NCI-H82 treated with DMSO at 0.1 percent for 48 hours (cell line): Measurements from ENCODE around the gene ETV3L.
"Not testable (repeated sequence)": the region's sequence is repeated elsewhere in the genome, so short reads cannot be mapped to it uniquely, and the experiment has no call there.

ENCODE experiments used
- DNase-seq: peaks from one replicate; lab custom pipeline; 2025; ENCODE audit not compliant: unreplicated experiment; lab: John Stamatoyannopoulos, UW

The ETV3L gene

DNA sequence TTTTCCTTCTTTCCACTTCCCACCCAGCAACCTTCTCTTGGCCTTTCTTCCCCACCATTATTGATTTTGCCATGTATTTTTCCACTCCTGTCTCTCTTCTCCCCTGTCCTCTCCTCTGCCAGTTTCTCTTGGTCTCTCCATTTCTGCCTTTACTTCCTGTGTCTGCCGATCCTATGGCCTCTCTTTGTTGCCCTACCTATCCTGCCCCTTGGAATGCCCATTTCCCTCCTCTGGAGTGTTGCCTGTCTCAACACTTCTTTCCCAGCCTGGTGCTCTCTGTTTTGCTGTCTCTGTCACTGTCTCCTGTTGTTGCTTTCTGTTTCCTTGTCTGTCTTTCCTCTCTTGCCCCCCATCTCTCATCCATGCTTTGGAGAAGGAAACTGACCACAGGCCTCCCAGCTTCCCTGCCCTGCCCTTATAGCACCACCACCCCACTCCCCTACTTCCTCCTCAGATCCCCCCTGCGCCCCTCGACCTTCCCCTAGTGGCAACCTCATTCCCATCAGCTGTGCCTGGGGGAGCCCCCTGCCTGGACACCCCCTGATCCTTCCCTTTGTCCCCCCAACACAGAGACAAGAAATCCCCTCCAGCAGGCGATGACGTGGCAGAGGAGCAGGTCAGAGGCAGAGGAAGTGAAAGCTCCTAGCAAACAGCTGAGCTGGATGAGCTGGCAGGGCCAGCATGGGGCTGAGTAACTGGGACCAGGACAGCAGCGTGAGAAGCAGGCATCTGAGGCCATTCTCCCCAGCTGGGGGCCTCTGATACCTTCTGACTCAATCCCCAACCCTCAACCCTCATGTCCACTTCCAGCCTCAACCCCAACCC is 6.6 kb upstream of the ETV3L start:
- no peak for DNase-seq

DNA sequence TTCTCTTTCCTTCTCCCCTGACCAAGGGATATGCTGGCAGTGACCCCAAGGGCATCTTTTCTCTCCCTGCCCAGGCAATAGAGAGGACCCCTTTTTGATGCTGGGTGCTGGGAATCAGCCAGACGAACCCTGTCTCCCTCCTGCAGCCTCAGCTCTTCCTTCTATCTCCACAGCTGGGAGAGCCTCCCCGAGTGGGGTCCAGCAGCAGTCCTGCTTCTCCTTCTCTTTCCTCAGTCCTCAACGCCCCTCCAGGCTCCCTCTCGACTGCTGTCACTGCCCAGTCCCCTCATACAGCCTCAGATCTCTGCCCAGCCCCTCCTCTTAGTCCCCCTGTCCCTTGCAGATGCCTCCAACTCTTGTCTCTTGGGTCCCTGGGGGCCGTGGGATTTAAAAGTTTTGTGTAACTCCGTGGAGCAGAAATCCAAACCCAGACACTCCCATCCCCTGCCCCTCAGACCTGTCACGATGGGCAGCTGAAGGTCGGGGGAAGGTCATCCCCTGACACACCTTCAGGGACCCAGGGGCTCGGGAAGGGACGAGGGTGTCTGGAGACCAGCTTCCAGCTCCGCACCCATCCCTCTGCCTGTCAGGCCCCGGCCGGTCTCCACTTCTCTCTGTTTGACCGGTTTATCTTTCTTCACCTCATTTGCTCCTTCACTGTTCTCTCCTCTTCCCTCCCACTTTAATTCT is 5.8 kb upstream of the ETV3L start:
- peak; percentile 32 for DNase-seq

DNA sequence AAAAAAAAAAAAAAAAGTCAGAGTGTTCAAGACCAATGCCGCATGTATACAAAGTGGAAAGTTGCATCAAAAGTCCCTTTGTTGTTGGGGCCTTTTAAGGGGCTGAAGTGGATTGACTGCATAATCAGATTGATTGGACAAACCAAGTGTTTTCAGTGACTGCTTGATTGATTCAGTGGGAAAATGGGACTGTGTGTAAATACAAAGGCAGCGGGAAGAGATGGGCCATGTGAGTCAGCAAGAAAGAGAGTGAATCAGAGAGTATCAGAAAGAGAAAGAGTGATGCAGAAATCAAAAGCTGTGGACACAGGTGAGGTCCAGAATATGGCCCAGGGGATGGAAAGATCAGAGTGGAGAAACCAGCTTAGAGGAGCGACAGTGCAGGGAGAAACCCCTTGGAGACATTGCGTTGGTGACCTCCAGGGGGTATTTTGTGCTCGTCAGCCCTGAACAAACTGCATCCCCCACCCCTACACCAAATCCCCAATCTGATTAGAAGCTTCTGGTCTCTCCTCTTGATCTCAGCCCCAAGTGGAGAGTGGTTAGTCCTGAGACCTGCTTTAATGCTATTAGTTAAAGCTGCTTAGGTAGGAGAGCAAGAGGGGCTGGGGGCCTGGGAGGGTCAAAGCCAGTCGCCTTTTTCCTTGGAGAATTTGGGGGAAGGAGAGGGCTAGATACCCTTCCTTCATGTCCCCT is 5.1 kb upstream of the ETV3L start:
- DNase-seq: peak; percentile 100

DNA sequence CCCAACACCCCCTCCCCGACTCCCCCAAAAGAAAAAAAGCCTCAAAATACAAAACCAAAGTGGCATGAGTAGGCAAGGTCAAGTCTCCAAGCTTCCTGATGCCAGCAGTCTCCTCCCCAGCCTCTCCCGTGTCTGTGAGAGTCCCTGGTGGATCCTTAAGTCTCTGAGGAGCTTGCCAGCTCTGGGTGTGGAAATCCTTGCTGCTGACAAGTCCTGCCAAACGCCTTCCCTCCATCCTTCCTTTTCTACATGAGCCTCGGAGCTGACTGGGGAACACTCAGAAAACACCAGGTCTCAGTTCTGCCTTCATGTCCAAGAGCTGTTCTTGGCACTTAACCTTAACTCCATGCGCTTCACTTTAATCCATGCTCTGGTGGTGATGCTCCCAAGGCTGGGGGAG is 3.7 kb upstream of the ETV3L start:
- DNase-seq: no peak

DNA sequence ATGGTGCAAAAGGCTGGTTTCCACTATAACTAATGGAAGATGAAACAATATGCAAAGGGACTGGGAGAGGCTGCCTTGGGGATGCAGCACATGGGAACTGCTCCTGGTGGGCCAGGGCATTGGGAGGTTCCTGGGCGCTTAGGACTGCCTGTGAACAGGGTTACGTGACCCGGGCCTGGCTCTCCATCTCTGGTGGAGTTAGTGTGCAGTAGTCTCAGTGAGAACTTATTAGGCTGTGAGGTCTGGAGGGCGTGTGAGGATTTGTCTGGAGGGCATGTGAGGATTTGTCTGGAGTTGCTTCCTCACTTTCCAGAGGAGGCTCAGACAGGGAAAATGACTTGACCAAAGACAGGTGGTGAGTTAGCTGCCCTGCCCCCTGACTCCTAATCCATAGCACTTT is 1.5 kb upstream of the ETV3L start:
- DNase-seq: peak; percentile 60

DNA sequence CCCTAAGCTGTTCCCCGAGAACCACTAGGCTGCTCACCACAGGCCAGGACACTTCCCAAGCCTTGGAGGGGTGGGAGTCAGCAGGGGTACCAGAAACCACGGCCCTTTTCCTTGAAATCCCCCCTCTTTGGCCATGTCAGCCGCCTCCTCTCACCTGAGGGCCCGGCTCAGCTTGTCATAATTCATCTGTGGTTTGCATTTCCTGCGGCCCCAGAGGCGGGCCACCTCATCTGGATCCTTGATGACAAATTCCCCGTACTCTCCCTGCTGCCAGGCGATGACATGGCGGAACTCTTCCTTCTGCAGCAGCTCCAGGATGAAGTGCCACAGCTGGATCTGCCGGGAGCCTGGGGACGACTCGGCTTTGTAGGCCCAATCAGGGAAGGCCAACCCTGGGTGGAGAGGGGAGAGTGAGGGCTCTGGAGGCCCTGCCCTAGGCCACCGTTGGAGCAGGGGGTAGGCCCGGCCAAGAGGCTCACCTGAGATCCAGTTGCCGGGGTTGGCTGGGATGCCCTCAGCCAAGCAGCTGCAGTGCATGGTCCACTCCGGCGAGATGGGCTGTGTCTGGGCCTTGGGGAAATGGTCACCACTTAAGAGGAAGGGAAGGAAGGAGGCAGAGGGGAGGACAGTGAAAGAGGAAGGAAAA is 498 bp downstream of the ETV3L start:
- DNase-seq: not testable (repeated sequence)

DNA sequence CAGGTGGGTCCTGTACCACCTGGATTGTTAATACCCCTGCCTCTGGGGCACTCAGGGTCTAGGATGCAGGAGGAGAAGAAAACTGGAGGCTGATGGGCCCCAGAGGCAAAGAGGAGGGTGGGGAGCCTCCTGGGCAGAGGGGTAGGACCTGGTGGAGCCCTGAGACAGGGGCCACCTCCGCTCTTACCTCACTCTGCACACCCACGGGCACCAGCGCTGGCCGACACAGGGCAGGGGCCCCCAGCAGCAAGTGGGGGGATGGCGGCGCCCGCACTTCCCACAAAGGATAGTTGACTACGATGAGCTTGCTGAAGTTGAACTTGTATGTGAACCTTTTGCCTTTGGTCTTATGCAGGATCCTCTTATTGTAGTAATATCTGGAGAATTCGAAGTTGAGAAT is 1.1 kb downstream of the ETV3L start:
- DNase-seq: no peak

DNA sequence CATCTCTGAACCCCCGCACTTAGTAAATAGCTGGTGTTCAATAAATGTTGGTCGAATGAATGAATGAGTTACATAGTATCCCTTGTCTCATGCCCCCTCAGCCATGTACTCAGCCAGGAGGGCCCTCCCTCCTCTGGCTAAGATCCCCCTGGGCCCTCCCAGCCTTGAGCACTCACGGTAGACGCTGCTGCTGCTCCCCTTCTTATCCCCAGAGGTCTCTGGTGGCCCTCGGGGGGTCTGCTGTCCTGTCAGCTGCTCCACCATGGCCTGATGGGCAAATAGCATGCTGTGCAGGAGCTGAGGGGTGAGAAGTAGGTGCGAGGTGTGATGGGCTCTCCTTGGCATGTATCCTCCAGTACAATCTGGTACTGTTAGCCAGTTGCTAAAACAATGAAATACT is 1.9 kb downstream of the ETV3L start:
- DNase-seq: no peak

DNA sequence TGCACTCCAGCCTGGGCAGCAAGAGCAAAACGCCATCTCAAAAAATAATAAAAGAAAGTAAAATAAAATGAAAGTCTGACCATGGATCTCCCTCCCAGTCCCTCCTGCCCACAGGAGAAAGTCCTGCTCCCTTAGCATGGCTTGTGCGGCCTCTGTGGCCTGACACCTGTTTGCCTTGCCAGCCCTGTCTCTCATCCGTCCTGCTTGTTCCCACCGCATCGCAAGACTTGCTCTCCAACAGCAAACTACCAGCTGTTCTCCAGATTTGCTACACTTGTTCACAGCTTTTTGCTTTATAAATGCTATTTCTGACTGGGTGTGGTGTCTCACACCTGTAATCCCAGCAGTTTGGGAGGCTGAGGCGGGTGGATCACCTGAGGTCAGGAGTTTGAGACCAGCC is 2.7 kb downstream of the ETV3L start:
- DNase-seq: no peak

DNA sequence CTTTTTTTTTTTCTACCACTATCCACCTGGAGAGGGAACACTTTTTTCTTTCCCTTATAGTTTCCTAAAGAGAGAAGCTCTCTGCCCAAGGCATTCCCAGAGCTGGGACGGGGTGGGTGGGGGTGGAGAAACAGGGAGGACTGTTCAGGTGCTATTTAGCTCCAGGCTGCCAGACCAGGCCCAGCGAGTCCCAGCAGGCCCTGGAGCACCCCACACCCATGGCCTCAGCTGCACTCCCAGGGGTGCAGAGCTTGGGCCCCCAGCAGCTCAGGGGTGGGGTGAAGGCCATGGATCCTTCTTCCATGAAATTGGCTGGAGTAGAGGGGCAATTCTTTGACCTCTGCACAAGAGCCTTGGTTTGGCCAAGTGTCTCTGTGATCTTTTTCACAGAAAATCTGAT is 4.1 kb downstream of the ETV3L start:
- DNase-seq: no peak

DNA sequence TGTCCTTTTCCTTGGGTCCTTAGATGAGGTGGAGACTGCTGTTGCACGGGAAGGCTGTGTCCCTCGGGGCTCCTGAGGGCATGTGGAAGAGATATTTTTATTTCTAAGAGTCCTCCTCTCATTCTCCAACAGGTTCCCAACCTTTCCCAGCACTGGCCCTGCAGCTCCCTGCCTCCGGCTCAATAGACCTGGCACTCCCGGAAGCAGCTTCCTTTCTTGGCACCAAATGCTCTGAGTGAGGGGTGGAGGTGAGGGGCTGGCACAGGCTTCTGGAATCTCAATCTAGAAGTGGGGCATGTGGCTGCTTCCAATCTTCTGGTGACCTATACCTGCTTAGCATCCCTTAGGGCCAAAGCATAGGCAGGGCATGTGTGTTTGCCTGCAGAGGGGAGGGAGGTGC is 4.5 kb downstream of the ETV3L start:
- no peak for DNase-seq

DNA sequence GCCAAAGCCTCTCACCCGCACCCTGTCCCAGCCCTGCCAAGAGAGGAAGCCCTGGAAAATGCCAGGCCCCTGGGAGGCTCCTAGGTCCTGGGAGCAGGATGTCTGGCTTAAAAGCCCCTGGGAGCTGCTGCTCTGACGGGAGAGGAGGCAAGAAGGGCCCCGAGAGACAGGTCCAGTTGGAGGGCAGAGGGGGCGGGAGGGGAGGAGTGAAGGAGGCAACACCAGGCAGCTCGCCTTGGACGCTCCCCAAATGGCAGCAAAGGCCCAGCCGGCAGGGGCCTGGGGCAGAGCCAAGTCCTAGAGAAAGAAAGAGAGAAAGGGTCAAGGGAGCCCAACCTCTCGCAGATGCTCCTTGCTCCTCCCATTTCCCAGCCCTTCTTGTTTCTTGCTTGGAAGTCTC is 6.8 kb downstream of the ETV3L start:
- no peak for DNase-seq

DNA sequence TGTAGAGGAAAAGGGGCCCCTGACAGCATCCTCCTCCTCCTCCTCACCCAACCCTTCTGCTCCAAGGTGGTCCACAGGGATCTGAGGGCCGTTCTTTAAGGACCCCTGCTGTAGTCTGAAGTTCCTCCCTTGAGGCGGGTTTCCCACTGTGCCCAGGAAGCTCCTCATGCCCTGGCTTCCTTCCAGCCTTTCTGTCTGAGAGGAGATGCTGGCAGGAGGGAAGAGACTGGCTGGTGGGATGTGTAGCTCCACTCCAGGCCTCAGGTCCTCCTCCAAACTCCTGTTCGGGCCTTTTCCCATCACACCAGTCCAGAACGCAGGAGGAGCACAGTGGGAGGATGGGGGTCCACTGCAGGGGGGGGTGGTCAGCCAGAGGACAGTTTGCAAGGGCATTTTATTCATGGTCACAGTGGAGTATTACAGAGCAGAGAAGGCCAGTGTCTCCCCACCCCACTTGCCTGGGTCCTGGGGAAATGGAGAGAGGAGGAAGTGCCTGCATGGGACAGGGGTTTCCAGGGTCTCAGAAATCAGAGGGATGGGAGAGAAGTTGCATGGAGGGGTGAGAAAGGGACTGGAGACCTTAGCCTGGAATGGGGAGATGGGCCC is 7.8 kb downstream of the ETV3L start:
- DNase-seq: no peak

DNA sequence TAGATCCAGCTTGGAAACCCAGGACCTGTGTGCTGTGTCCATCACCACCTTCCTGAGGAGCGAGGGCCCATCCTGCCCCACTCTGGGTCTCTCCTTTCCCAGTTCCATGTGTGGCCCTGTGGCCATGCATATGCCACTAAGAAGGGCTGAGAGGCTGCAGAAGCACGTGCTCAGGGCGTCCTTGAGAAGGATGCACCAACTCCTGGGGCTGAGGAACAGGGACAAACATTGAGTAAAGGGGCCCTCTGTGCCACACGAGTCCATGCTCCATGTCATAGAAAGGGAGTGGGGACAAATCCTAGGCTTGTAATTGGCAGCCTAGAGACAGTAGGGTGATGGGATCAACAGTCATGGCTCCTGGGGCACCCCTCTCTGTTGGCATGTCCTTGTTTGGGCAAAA is 8.4 kb downstream of the ETV3L start:
- DNase-seq: no peak

DNA sequence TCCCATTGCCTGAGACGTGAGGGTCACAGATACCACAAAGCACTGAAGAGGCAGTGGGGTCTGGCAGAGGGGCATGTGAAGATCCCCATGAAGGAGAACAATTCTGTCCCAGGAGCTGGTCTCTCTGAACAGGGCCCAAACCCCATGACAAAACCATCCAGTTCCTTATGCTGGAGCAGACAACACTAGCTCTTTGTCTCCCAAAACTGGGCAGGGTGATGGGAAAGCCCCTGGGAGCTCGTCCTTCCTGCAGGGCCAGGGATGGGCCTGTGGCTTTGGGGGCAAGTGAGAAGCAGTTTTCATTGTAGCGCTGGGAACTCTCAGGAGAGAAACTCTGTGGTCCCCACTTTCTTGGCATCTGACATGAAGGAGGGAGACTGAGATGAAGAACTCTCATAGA is 8.8 kb downstream of the ETV3L start:
- DNase-seq: no peak

DNA sequence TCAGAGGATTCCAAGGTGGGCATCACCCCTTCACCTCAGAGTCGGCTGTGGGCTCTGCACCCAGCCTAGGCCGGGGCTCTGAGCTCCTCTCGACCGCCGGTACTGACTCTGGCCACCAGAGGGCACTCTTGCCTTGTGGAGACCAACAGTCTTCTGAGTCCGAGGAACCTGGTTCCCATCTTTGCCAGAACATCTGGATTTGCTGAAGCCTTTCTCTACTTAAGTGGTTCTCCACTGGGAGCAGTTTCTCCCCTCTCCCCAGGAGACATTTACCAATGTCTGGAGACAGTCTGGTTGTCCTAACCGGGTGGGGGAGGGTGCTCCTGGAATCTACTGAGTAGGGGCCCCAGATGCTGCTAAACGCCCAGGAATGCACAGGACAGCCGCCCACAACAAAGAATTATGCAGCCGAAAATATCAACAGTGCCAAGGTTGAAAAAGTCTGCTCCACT is 9.4 kb downstream of the ETV3L start:
- DNase-seq: peak; percentile 28

DNA sequence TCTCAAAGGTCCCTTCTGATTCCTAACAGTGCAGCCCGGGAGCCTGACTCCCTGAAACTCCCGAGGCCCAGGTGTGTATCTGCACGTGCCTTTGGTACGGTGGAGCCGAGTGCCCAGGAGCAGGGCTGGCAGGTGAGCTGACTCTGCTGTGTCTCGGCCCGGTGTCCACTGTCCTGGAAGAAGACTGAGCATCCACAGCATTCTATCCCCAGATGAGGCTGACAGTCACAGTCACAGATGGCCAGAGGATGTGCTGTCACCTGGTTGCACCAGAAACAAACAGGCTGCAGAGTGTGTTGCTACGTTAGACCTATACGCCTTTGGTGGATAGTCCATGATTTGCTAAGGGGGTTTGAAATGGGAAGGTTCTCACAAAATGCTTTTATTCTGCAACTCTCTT is 9.8 kb downstream of the ETV3L start:
- no peak for DNase-seq

DNA sequence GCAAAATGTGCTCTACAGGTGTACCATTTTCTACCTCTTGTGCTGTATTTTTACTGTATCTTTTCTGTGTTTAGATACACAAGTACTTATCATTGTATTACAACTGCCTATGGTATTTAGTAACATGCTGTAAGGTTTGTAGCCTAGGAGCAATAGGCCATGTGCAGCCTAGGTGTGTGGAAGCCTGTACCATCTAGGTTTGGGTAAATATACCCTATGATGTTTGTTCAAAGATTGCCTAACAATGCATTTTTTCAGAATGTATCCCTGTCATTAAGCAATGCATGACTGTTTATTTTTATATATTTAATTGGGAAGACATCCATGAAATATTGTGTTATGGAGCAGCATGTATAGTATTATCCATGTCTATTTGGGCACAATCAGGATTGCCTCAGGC is 11.0 kb downstream of the ETV3L start:
- DNase-seq: no peak

DNA sequence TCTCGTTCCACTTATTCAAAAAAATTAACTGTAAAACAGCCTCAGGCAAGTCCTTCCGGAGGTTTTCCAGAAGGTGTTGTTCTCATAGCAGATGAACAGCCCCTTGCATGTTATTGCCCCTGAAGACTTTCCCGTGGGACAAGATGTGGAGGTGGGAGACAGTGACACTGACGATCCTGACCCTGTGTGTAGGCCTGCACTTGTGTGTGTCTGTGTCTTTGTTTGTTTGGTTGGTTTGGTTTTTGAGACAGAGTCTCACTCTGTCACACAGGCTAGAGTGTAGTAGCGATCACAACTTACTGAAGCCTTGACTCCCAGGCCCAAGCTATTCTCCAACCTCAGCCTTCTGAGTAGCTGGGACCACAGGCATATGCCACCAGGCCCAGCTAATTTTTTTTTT is 12.6 kb downstream of the ETV3L start:
- DNase-seq: no peak

DNA sequence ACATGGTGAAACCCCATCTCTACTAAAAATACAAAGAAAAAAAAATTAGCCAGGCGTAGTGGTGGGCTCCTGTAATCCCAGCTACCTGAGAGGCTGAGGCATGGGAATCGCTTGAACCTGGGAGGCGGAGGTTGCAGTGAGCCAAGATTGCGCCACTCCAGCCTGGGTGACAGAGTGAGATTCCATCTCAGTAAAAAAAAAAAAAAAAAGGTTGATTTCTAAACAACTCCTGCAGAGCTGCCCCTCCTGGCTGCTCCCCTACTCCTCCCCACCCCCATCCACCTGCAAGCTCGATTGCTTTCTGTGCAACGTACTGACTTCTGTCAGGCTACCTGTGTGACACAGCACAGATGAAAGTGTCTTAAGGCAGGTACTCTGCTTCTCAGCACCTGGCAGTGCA is 13.3 kb downstream of the ETV3L start:
- no peak for DNase-seq

DNA sequence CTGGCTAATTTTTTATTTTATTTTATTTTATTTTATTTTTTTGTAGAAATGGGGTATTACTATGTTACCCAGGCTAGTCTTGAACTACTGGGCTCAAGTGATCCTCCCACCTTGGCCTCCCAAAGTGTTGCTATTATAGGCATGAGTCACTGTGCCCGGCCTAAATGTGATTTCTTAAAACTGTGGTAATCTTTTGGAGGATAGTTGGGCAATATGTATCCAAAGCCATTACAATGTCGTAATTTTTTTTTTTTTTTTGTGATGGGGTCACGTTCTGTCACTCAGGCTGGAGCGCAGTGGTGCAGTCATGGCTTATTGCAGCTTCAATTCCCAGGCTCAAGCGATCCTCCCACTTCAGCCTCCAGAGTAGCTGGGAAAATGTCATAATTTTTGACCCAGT is 14.2 kb downstream of the ETV3L start:
- DNase-seq: no peak
